ENCODE data around the gene PLEKHA4. TPM values are rescaled to one million over a fixed set of nuclear protein-coding genes. Genes with fewer than 3 reads are reported as not detected.

Gene PLEKHA4
- total RNA-seq, 1 experiment from 2014 or later: 14.8 TPM

GRCh38 chr19:48918071-48918470 lies 49.7 kb upstream of the PLEKHA4 start (continued):
- TF ChIP-seq GTF2I (CRISPR knock-in tag; conservative IDR thresholded peaks at IDR 0.05) (no peak), AFF4 (CRISPR knock-in tag; IDR thresholded peaks at IDR 0.05; ENCODE audit: borderline replicate concordance) (no peak), HMGA2 (CRISPR knock-in tag; IDR thresholded peaks at IDR 0.05) (no peak), GRHL2 (CRISPR knock-in tag; IDR thresholded peaks at IDR 0.05; ENCODE audit: insufficient replicate concordance, severe bottlenecking) (no peak)

DNA sequence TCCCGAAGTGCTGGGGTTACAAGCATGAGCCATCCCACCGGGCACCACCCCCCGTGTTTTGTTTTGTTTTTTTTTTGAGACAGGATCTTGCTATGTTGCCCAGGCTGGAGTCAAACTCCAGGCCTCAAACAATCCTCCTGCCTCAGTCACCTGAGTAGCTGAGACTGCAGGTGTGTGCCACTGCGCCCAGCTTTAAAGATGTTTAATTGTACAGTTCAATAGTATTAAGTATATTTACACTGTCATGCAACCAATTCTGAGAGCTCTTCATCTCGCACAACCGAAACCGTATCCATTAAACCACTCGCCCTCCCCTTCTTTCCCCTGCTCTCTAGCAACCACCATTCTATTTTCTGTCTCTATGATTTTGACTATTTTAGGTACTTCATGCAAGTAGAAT lies 47.3 kb upstream of the PLEKHA4 start:
- H3K4me1 Mint-ChIP-seq: no peaks in the 10 kb centered on the region
- DNase-seq (ENCODE audit: low spot score) (no peak), ATAC-seq (no peak)
- no peaks in the 10 kb centered on the region for H3K27me3 Mint-ChIP-seq (ENCODE audit: low read depth)
- no peak overlapping the region for H3K27ac Mint-ChIP-seq
- TF ChIP-seq CREB1 (CRISPR knock-in tag; IDR thresholded peaks at IDR 0.05): no peak
- no peak for TF ChIP-seq TEAD1 (CRISPR knock-in tag; IDR thresholded peaks at IDR 0.05)
- TF ChIP-seq ZNF121 (CRISPR knock-in tag; IDR thresholded peaks at IDR 0.05): peak; percentile 17; the same call in 1 of the 2 replicates
- TF ChIP-seq, protein P1, sequence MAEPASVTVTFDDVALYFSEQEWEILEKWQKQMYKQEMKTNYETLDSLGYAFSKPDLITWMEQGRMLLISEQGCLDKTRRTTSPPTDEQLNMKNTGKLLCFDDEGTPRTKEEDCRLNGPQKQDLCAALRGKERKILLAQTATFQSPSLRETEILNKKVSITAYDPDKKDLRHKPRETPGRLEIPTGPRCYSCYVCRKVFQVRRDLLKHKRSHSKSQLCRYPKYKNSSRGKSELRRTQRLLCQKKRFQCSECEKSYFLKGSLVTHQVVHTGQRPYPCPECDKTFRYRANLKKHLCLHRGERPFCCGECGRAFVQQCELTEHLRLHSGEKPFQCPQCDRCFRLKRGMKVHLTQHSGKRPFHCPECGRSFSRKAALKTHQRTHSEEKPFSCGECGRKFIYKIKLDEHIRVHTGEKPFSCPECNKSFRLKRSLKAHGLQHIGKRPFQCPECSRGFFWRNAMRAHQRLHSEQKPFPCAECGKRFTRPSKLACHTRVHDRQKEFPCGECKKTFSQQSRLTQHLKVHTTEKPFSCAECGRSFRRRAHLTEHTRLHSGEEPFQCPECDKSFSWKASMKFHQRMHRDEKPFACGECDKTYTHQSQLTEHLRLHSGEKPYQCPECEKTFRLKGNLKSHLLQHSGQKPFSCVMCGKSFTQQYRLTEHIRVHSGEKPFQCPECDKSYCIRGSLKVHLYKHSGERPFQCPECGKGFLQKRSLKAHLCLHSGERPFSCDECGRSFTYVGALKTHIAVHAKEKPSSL (CRISPR knock-in tag; conservative IDR thresholded peaks at IDR 0.05): no peak
- ChIA-PET CTCF (no interaction called here), POLR2A (no interaction called here)
- peaks cover 41% of the 10 kb centered on the region for H3K36me3 Mint-ChIP-seq
- no peaks in the 10 kb centered on the region for H3K9me3 Mint-ChIP-seq
- no peak overlapping the region for H3K4me3 Mint-ChIP-seq

DNA sequence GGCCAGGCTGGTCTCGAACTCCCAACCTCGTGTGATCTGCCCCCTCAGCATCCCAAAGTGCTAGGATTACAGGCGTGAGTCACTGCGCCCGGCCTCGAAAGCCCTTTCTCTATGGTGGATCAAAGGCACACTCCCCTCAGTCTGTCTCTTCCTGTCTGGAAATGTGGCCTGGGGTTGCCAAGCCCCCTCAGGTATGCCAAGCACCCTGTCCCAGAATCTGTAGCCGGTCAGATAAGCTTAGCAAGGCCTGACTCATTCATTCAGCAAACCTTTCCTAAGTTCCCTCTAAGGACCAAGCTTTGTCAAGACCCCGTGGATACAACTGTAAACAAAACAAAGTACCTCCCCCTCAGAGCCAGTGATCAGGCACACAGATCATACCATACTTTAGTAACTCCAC lies 45.8 kb upstream of the PLEKHA4 start:
- H3K4me3 Mint-ChIP-seq: no peak overlapping the region
- peaks cover 50% of the 10 kb centered on the region for H3K36me3 Mint-ChIP-seq
- H3K9me3 Mint-ChIP-seq: no peaks in the 10 kb centered on the region
- POLR2A ChIA-PET: no interaction called here
- H3K27ac Mint-ChIP-seq: no peak overlapping the region
- ATAC-seq (no peak), DNase-seq (ENCODE audit: low spot score) (no peak)
- CTCF ChIA-PET: interaction anchor here (1.4 kb wide), 1 partner anchor 85 kb away, joined by 3 read pairs; no protein-coding TSS in a partner anchor
- no peaks in the 10 kb centered on the region for H3K4me1 Mint-ChIP-seq
- H3K27me3 Mint-ChIP-seq (ENCODE audit: low read depth): no peaks in the 10 kb centered on the region
- TF ChIP-seq CBFB (CRISPR knock-in tag; IDR thresholded peaks at IDR 0.05; ENCODE audit: low read depth) (no peak), FOXJ3 (CRISPR knock-in tag; IDR thresholded peaks at IDR 0.05; ENCODE audit: borderline replicate concordance) (no peak), NR3C1 (CRISPR knock-in tag; conservative IDR thresholded peaks at IDR 0.05; ENCODE audit: low read depth) (no peak), ZBTB21 (CRISPR knock-in tag; IDR thresholded peaks at IDR 0.05; ENCODE audit: borderline replicate concordance) (no peak), NR1H2 (CRISPR knock-in tag; IDR thresholded peaks at IDR 0.05) (no peak), STAT6 (CRISPR knock-in tag; conservative IDR thresholded peaks at IDR 0.05; ENCODE audit: low read depth) (no peak)
- TF ChIP-seq, protein P1 (CRISPR knock-in tag; conservative IDR thresholded peaks at IDR 0.05): no peak
- TF ChIP-seq, protein P2, sequence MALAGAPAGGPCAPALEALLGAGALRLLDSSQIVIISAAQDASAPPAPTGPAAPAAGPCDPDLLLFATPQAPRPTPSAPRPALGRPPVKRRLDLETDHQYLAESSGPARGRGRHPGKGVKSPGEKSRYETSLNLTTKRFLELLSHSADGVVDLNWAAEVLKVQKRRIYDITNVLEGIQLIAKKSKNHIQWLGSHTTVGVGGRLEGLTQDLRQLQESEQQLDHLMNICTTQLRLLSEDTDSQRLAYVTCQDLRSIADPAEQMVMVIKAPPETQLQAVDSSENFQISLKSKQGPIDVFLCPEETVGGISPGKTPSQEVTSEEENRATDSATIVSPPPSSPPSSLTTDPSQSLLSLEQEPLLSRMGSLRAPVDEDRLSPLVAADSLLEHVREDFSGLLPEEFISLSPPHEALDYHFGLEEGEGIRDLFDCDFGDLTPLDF (CRISPR knock-in tag; IDR thresholded peaks at IDR 0.05): no peak
- TF ChIP-seq, protein P3, sequence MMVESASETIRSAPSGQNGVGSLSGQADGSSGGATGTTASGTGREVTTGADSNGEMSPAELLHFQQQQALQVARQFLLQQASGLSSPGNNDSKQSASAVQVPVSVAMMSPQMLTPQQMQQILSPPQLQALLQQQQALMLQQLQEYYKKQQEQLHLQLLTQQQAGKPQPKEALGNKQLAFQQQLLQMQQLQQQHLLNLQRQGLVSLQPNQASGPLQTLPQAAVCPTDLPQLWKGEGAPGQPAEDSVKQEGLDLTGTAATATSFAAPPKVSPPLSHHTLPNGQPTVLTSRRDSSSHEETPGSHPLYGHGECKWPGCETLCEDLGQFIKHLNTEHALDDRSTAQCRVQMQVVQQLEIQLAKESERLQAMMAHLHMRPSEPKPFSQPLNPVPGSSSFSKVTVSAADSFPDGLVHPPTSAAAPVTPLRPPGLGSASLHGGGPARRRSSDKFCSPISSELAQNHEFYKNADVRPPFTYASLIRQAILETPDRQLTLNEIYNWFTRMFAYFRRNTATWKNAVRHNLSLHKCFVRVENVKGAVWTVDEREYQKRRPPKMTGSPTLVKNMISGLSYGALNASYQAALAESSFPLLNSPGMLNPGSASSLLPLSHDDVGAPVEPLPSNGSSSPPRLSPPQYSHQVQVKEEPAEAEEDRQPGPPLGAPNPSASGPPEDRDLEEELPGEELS (CRISPR knock-in tag; IDR thresholded peaks at IDR 0.05): no peak
- TF ChIP-seq, protein P4, sequence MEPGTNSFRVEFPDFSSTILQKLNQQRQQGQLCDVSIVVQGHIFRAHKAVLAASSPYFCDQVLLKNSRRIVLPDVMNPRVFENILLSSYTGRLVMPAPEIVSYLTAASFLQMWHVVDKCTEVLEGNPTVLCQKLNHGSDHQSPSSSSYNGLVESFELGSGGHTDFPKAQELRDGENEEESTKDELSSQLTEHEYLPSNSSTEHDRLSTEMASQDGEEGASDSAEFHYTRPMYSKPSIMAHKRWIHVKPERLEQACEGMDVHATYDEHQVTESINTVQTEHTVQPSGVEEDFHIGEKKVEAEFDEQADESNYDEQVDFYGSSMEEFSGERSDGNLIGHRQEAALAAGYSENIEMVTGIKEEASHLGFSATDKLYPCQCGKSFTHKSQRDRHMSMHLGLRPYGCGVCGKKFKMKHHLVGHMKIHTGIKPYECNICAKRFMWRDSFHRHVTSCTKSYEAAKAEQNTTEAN (CRISPR knock-in tag; IDR thresholded peaks at IDR 0.05): no peak

All from WTC11 (cell line).